HepG2 (cell line): ENCODE results near the gene NCOA3. TPM values are rescaled to one million over a fixed set of nuclear protein-coding genes. Genes with fewer than 3 reads are reported as not detected.
A peak's percentile ranks its signal among the peaks of the same experiment; 100 is the strongest.

Experiments used
- CC2D1A ChIP-seq: sonication (generic); formaldehyde crosslinking; IDR thresholded peaks from 2 replicates; pipeline ENCODE4 v1.8.1; 2023; ENCODE audit warnings: mild to moderate bottlenecking, missing genetic modification reagents
- FOXK2 ChIP-seq: fragments of 450-650 bp; IDR thresholded peaks from 2 replicates; pipeline ENCODE4 v1.6.1; 2016
- GATA4 ChIP-seq: sonication (generic); IDR thresholded peaks from 2 replicates; pipeline ENCODE4 v1.6.1; 2016; ENCODE audit warnings: antibody characterized with exemption, low read depth, borderline replicate concordance
- HDAC6 ChIP-seq: fragments of 200-600 bp; sonication (generic); IDR thresholded peaks from 2 replicates; pipeline ENCODE4 v1.7.0; 2017; ENCODE audit warnings: mild to moderate bottlenecking, antibody characterized with exemption, low read length, low read depth
- HINFP ChIP-seq: sonication (generic); formaldehyde crosslinking; IDR thresholded peaks from 2 replicates; pipeline ENCODE4 v1.4.0; 2020; ENCODE audit warnings: low read depth, mild to moderate bottlenecking, missing genetic modification reagents
- HIVEP1 ChIP-seq: sonication (generic); formaldehyde crosslinking; IDR thresholded peaks from 2 replicates; pipeline ENCODE4 v1.4.0; 2020; ENCODE audit warnings: mild to moderate bottlenecking, missing genetic modification reagents
- HOXD1 ChIP-seq: sonication (generic); formaldehyde crosslinking; IDR thresholded peaks from 2 replicates; pipeline ENCODE4 v1.5.0; 2020; ENCODE audit warnings: missing genetic modification reagents
- KAT7 ChIP-seq: IDR thresholded peaks from 2 replicates; pipeline ENCODE4 v1.6.1; 2018; ENCODE audit warnings: borderline replicate concordance, missing compliant biosample characterization
- MBNL3 ChIP-seq: fragments of 250-450 bp; sonication (Bioruptor Pico); conservative IDR thresholded peaks from 2 replicates; pipeline ENCODE4 v1.8.0; 2022; ENCODE audit warnings: mild to moderate bottlenecking, inconsistent platforms
- MIER2 ChIP-seq: IDR thresholded peaks from 2 replicates; pipeline ENCODE4 v1.6.1; 2016; ENCODE audit warnings: missing biosample characterization, missing genetic modification reagents
- MXD1 ChIP-seq: sonication (generic); formaldehyde crosslinking; IDR thresholded peaks from 2 replicates; pipeline ENCODE4 v1.4.0; 2020; ENCODE audit warnings: mild to moderate bottlenecking, missing genetic modification reagents
- NCOA2 ChIP-seq: sonication (generic); formaldehyde crosslinking; IDR thresholded peaks from 2 replicates; pipeline ENCODE4 v1.8.0; 2022; ENCODE audit warnings: inconsistent platforms
- RFX1 ChIP-seq: fragments of 450-650 bp; IDR thresholded peaks from 2 replicates; pipeline ENCODE4 v1.6.1; 2017
- RNF2 ChIP-seq: fragments of 450-650 bp; conservative IDR thresholded peaks from 2 replicates; pipeline ENCODE4 v1.6.1; 2016; ENCODE audit warnings: low read depth
- ZHX1 ChIP-seq: sonication (generic); formaldehyde crosslinking; IDR thresholded peaks from 2 replicates; pipeline ENCODE4 v1.8.1; 2022; ENCODE audit warnings: low read depth, mild to moderate bottlenecking, missing genetic modification reagents
- polyA plus RNA-seq, 8 experiments: library from polyadenylated mRNA; depleted of rRNA in 3 of 8; stranded (reverse) in 7 of 8; unstranded in 1 of 8; fragments of >200 nt; fragmentation: Illumina TruSeq in 4 of 8; extraction: Trizol in 4 of 8; gene quantifications; 2 replicates each; pipeline versions ENCODE4 v1.2.1 to v1.2.3, GENCODE V29; 2011 to 2016; ENCODE audit warnings: low read depth in 4 of 8, missing spikeins in 1 of 8, mixed read lengths in 1 of 8; ENCODE audit not compliant: insufficient read depth in 1 of 8
- total RNA-seq, 5 experiments: library from RNA; depleted of rRNA; stranded (reverse); fragments of >200 nt; fragmentation: Illumina TruSeq; extraction: Trizol; gene quantifications; 2 replicates each; pipeline ENCODE4 v1.2.3, GENCODE V29; 2016; ENCODE audit warnings: low read depth in 1 of 5
- TF ChIP-seq, protein P1 (sequence below): sonication (generic); formaldehyde crosslinking; IDR thresholded peaks from 2 replicates; pipeline ENCODE4 v1.9.0; 2022; ENCODE audit warnings: missing genetic modification reagents, mild to moderate bottlenecking, borderline replicate concordance
- TF ChIP-seq, protein P2 (sequence below): sonication (generic); formaldehyde crosslinking; IDR thresholded peaks from 2 replicates; pipeline ENCODE4 v1.5.1; 2020; ENCODE audit warnings: missing genetic modification reagents, mild to moderate bottlenecking, borderline replicate concordance
- TF ChIP-seq, protein P3 (sequence below): IDR thresholded peaks from 2 replicates; pipeline ENCODE4 v1.4.0; 2020; ENCODE audit warnings: mild to moderate bottlenecking, missing genetic modification reagents

Gene NCOA3
- total and polyA plus RNA-seq, 2 of the 13 experiments (the other 11 are each of a cell fraction or from before 2014, with no cell fraction given) = 35.0 to 56.8 TPM

GRCh38 chr20:47677635-47678453 lies 176.2 kb downstream of the NCOA3 start (continued):
- TF ChIP-seq MXD1 (peak; percentile 35; the same call in 1 of the 2 replicates), NCOA2 (CRISPR knock-in tag) (0 out of 2 replicates have a peak, but pooled peaks have one; percentile 33), ZHX1 (CRISPR knock-in tag) (no peak), HINFP (CRISPR knock-in tag) (no peak; the same call in 1 of the 2 replicates), MIER2 (CRISPR knock-in tag) (0 out of 2 replicates have a peak, but pooled peaks have one; percentile 40), CC2D1A (no peak), RFX1 (no peak), MBNL3 (CRISPR knock-in tag) (no peak), RNF2 (no peak), HOXD1 (no peak), KAT7 (CRISPR knock-in tag) (no peak; the same call in 1 of the 2 replicates), HDAC6 (no peak), HIVEP1 (no peak), GATA4 (no peak), FOXK2 (no peak)
- TF ChIP-seq, protein P1, sequence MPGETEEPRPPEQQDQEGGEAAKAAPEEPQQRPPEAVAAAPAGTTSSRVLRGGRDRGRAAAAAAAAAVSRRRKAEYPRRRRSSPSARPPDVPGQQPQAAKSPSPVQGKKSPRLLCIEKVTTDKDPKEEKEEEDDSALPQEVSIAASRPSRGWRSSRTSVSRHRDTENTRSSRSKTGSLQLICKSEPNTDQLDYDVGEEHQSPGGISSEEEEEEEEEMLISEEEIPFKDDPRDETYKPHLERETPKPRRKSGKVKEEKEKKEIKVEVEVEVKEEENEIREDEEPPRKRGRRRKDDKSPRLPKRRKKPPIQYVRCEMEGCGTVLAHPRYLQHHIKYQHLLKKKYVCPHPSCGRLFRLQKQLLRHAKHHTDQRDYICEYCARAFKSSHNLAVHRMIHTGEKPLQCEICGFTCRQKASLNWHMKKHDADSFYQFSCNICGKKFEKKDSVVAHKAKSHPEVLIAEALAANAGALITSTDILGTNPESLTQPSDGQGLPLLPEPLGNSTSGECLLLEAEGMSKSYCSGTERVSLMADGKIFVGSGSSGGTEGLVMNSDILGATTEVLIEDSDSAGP (CRISPR knock-in tag) = peak; percentile 37; the same call in 1 of the 2 replicates
- TF ChIP-seq, protein P2, sequence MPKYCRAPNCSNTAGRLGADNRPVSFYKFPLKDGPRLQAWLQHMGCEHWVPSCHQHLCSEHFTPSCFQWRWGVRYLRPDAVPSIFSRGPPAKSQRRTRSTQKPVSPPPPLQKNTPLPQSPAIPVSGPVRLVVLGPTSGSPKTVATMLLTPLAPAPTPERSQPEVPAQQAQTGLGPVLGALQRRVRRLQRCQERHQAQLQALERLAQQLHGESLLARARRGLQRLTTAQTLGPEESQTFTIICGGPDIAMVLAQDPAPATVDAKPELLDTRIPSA (CRISPR knock-in tag) = no peak
- TF ChIP-seq, protein P3, sequence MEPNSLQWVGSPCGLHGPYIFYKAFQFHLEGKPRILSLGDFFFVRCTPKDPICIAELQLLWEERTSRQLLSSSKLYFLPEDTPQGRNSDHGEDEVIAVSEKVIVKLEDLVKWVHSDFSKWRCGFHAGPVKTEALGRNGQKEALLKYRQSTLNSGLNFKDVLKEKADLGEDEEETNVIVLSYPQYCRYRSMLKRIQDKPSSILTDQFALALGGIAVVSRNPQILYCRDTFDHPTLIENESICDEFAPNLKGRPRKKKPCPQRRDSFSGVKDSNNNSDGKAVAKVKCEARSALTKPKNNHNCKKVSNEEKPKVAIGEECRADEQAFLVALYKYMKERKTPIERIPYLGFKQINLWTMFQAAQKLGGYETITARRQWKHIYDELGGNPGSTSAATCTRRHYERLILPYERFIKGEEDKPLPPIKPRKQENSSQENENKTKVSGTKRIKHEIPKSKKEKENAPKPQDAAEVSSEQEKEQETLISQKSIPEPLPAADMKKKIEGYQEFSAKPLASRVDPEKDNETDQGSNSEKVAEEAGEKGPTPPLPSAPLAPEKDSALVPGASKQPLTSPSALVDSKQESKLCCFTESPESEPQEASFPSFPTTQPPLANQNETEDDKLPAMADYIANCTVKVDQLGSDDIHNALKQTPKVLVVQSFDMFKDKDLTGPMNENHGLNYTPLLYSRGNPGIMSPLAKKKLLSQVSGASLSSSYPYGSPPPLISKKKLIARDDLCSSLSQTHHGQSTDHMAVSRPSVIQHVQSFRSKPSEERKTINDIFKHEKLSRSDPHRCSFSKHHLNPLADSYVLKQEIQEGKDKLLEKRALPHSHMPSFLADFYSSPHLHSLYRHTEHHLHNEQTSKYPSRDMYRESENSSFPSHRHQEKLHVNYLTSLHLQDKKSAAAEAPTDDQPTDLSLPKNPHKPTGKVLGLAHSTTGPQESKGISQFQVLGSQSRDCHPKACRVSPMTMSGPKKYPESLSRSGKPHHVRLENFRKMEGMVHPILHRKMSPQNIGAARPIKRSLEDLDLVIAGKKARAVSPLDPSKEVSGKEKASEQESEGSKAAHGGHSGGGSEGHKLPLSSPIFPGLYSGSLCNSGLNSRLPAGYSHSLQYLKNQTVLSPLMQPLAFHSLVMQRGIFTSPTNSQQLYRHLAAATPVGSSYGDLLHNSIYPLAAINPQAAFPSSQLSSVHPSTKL (CRISPR knock-in tag) = peak; percentile 52; the same call in 1 of the 2 replicates
